SJSA1 (cell line): Measurements from ENCODE around the gene FNDC7. TPM values are rescaled to one million over a fixed set of nuclear protein-coding genes. Genes with fewer than 3 reads are reported as not detected.

Experiments used
- DNase-seq, 2 experiments: peaks; one replicate each; pipeline ENCODE4 v3.0.0-alpha.2; 2015 to 2020; ENCODE audit warnings: low spot score in 2 of 2, low read depth in 1 of 2
- H3K27ac ChIP-seq: fragments of 250-450 bp; sonication (Bioruptor Pico); 2 replicates; pipeline ENCODE4 v1.5.1; 2020; ENCODE audit warnings: mild to moderate bottlenecking, moderate library complexity
- H3K27me3 ChIP-seq: fragments of 250-450 bp; sonication (Bioruptor Pico); replicated peaks from 2 replicates; pipeline ENCODE4 v1.5.1; 2020; ENCODE audit warnings: mild to moderate bottlenecking, moderate library complexity
- H3K36me3 ChIP-seq: fragments of 250-450 bp; sonication (Bioruptor Pico); 2 replicates; pipeline ENCODE4 v1.5.1; 2020; ENCODE audit warnings: mild to moderate bottlenecking
- H3K4me1 ChIP-seq: fragments of 250-450 bp; sonication (Bioruptor Pico); replicated peaks from 2 replicates; pipeline ENCODE4 v1.6.1; 2021; ENCODE audit warnings: mild to moderate bottlenecking
- H3K4me3 ChIP-seq: fragments of 250-450 bp; sonication (Bioruptor Pico); 2 replicates; pipeline ENCODE4 v1.5.1; 2020; ENCODE audit warnings: mild to moderate bottlenecking
- H3K9me3 ChIP-seq: fragments of 250-450 bp; sonication (Bioruptor Pico); replicated peaks from 2 replicates; pipeline ENCODE4 v1.5.1; 2020; ENCODE audit warnings: mild to moderate bottlenecking
- total RNA-seq: library from RNA; depleted of rRNA; stranded (reverse); fragments of >200 nt; shearing (Covaris generic); gene quantifications from 2 replicates; pipeline ENCODE4 v1.2.3, GENCODE V29; 2014

Gene FNDC7
- total RNA-seq, 1 experiment from 2014 or later = not detected

- no peak for DNase-seq
- Histone ChIP-seq H3K4me3 (no peak overlapping the region), H3K27ac (no peak overlapping the region), H3K27me3 (no peaks in the 10 kb centered on the region), H3K4me1 (peaks cover 21% of the 10 kb centered on the region), H3K36me3 (peaks cover 5% of the 10 kb centered on the region; the same call in 1 of the 2 replicates), H3K9me3 (no peaks in the 10 kb centered on the region)
Observed at GRCh38 chr1:108706643-108707042, 6.1 kb upstream of the FNDC7 start.

GRCh38 chr1:108708691-108709660 is 3.7 kb upstream of the FNDC7 start:
- no peak for DNase-seq
- 0 out of 2 replicates have a peak, but pooled peaks cover 3% of the 10 kb centered on the region for H3K27me3 ChIP-seq

GRCh38 chr1:108715932-108716331 is 3.2 kb downstream of the FNDC7 start:
- Histone ChIP-seq H3K4me3 (no peak overlapping the region), H3K27ac (no peak overlapping the region), H3K27me3 (0 out of 2 replicates have a peak, but pooled peaks cover 3% of the 10 kb centered on the region), H3K9me3 (no peaks in the 10 kb centered on the region), H3K36me3 (no peaks in the 10 kb centered on the region), H3K4me1 (peaks cover 14% of the 10 kb centered on the region)
- no peak for DNase-seq

More at GRCh38 chr1:108708691-108709660, 3.7 kb upstream of the FNDC7 start:
- no peak overlapping the region for H3K4me3 ChIP-seq
- peaks cover 15% of the 10 kb centered on the region for H3K4me1 ChIP-seq
- H3K27ac ChIP-seq = no peak overlapping the region
- H3K36me3 ChIP-seq = no peaks in the 10 kb centered on the region
- H3K9me3 ChIP-seq = no peaks in the 10 kb centered on the region

GRCh38 chr1:108716437-108717230 is 3.9 kb downstream of the FNDC7 start:
- Histone ChIP-seq H3K36me3 (no peaks in the 10 kb centered on the region), H3K27me3 (0 out of 2 replicates have a peak, but pooled peaks cover 3% of the 10 kb centered on the region), H3K4me1 (peaks cover 14% of the 10 kb centered on the region), H3K4me3 (no peak overlapping the region), H3K9me3 (no peaks in the 10 kb centered on the region), H3K27ac (no peak overlapping the region)
- no peak for DNase-seq

- no peak for DNase-seq
- Histone ChIP-seq H3K36me3 (no peaks in the 10 kb centered on the region), H3K27me3 (no peaks in the 10 kb centered on the region), H3K4me3 (no peak overlapping the region), H3K9me3 (no peaks in the 10 kb centered on the region), H3K27ac (no peak overlapping the region), H3K4me1 (peaks cover 14% of the 10 kb centered on the region)
Observed at GRCh38 chr1:108717774-108718316, 5.1 kb downstream of the FNDC7 start.

GRCh38 chr1:108718927-108719655 is 6.4 kb downstream of the FNDC7 start:
- Histone ChIP-seq H3K4me3 (no peak overlapping the region), H3K27ac (no peak overlapping the region), H3K9me3 (no peaks in the 10 kb centered on the region), H3K36me3 (no peaks in the 10 kb centered on the region), H3K4me1 (peaks cover 14% of the 10 kb centered on the region), H3K27me3 (no peaks in the 10 kb centered on the region)
- no peak for DNase-seq

- Histone ChIP-seq H3K4me1 (peaks cover 14% of the 10 kb centered on the region), H3K27me3 (no peaks in the 10 kb centered on the region), H3K9me3 (no peaks in the 10 kb centered on the region), H3K4me3 (no peak overlapping the region), H3K27ac (peak overlapping the region; percentile 28), H3K36me3 (no peaks in the 10 kb centered on the region)
- DNase-seq = peak; percentile 76 to 80
Observed at GRCh38 chr1:108719656-108720435, 7.1 kb downstream of the FNDC7 start.

GRCh38 chr1:108722292-108722691 is 9.6 kb downstream of the FNDC7 start:
- no peaks in the 10 kb centered on the region for H3K9me3 ChIP-seq
- H3K36me3 ChIP-seq = no peaks in the 10 kb centered on the region
- H3K27ac ChIP-seq = no peak overlapping the region
- no peak overlapping the region for H3K4me3 ChIP-seq
- no peaks in the 10 kb centered on the region for H3K27me3 ChIP-seq
- no peak for DNase-seq
- H3K4me1 ChIP-seq = peaks cover 14% of the 10 kb centered on the region

- Histone ChIP-seq H3K9me3 (no peaks in the 10 kb centered on the region), H3K27me3 (no peaks in the 10 kb centered on the region), H3K36me3 (no peaks in the 10 kb centered on the region), H3K27ac (no peak overlapping the region), H3K4me3 (no peak overlapping the region), H3K4me1 (no peaks in the 10 kb centered on the region)
- DNase-seq = no peak
Observed at GRCh38 chr1:108725906-108726305, 13.2 kb downstream of the FNDC7 start.

GRCh38 chr1:108728327-108728923 is 15.7 kb downstream of the FNDC7 start:
- no peak for DNase-seq
- no peaks in the 10 kb centered on the region for H3K9me3 ChIP-seq
- H3K36me3 ChIP-seq = no peaks in the 10 kb centered on the region
- H3K4me1 ChIP-seq = no peaks in the 10 kb centered on the region
- H3K27me3 ChIP-seq = no peaks in the 10 kb centered on the region
- H3K27ac ChIP-seq = no peak overlapping the region
- no peak overlapping the region for H3K4me3 ChIP-seq

- no peaks in the 10 kb centered on the region for H3K36me3 ChIP-seq
- H3K9me3 ChIP-seq = no peaks in the 10 kb centered on the region
- H3K4me1 ChIP-seq = no peaks in the 10 kb centered on the region
- no peak overlapping the region for H3K4me3 ChIP-seq
- H3K27me3 ChIP-seq = no peaks in the 10 kb centered on the region
- DNase-seq = no peak
- no peak overlapping the region for H3K27ac ChIP-seq
Observed at GRCh38 chr1:108729481-108729880, 16.8 kb downstream of the FNDC7 start.

GRCh38 chr1:108732398-108732797 is 19.7 kb downstream of the FNDC7 start:
- no peak for DNase-seq
- Histone ChIP-seq H3K27me3 (no peaks in the 10 kb centered on the region), H3K27ac (no peak overlapping the region), H3K36me3 (no peaks in the 10 kb centered on the region), H3K4me1 (no peaks in the 10 kb centered on the region), H3K4me3 (no peak overlapping the region), H3K9me3 (no peaks in the 10 kb centered on the region)
